Heart left ventricle (tissue), 13 donors: ENCODE data around the gene DIP2C.

ENCODE experiments used
- CTCF ChIP-seq, 12 donors: fragments of 200-600 bp; sonication (generic) in 4 of 12; IDR thresholded peaks; one replicate each; pipeline versions ENCODE4 v1.5.0 to v1.8.0; 2018 to 2022; ENCODE audit warnings: antibody characterized with exemption in 12 of 12, mild to moderate bottlenecking in 5 of 12
- POLR2A ChIP-seq, 2 donors: fragments of 450-650 bp; IDR thresholded peaks; one replicate each; pipeline ENCODE4 v1.6.1; 2017; ENCODE audit warnings: antibody characterized with exemption in 2 of 2, mild to moderate bottlenecking in 2 of 2, moderate library complexity in 2 of 2
- donor health status: ischemic (EF 13 %, LVEDD 7.1; RV severe dilation, severe dysfunction).
- donor health status: DM: no; HTN: yes; CAD: no.
- donor health status: DM: no; HTN: no; CAD: no.
- donor health status: ischemic (EF 25% LVEDD 6.9; RV normal size, moderate dysfunction).
- donor health status: ischemic (EF 25% LVEDD 5.7; RV mildly dilated, moderate dysfunction).
- donor health status: ischemic (EF 35%, LVEDD 5.7; RV mildly dilated, moderate dysfunction).
- donor health status: nonischemic (EF 11% LVEDD 7.7; RV severe dilation, severe dysfunction).
- donor health status: DM: yes; HTN: yes; CAD: no.
- donor health status: PGD.
- donor health status: ischemic (EF 29% LVEDD 5.4; RV normal size, mild dysfunction).
- donor health status: nonischemic (EF 23%, LVEDD 6.1; RV moderate dilation, normal function).

GRCh38 chr10:677750-678661 is 11.5 kb downstream of the DIP2C start:
- TF ChIP-seq POLR2A (IDR thresholded peaks at IDR 0.05) (no peak), CTCF (IDR thresholded peaks at IDR 0.05) (no peak)
